Esophagus muscularis mucosa (tissue), 2 donors: ENCODE data around the gene PGBD4.

Experiments
- POLR2A ChIP-seq: fragments of 450-650 bp; IDR thresholded peaks from one replicate; pipeline ENCODE4 v1.6.1; 2017; ENCODE audit warnings: antibody characterized with exemption, moderate library complexity, mild to moderate bottlenecking, low read depth
- POLR2AphosphoS5 ChIP-seq, 2 donors: sonication (generic); formaldehyde crosslinking; IDR thresholded peaks; one replicate each; pipeline ENCODE4 v1.6.1; 2017; ENCODE audit warnings: antibody characterized with exemption in 2 of 2

GRCh38 chr15:34064438-34064837 lies 37.4 kb upstream of the PGBD4 start:
- TF ChIP-seq POLR2AphosphoS5 (IDR thresholded peaks at IDR 0.05) (no peak), POLR2A (no peak)
